HepG2 (cell line): ENCODE data around the gene AUTS2. TPM values are rescaled to one million over a fixed set of nuclear protein-coding genes. Genes with fewer than 3 reads are reported as not detected.

Experiments
- BORCS8-MEF2B ChIP-seq: sonication (generic); formaldehyde crosslinking; IDR thresholded peaks from 2 replicates; pipeline ENCODE4 v1.8.0; 2022; ENCODE audit warnings: mild to moderate bottlenecking, missing genetic modification reagents
- DNMT3B ChIP-seq: conservative IDR thresholded peaks from 2 replicates; pipeline ENCODE4 v1.6.1; 2016; ENCODE audit warnings: missing biosample characterization, control low read depth
- FIP1L1 ChIP-seq: fragments of 200-400 bp; formaldehyde crosslinking; IDR thresholded peaks from 2 replicates; pipeline ENCODE4 v1.6.1; 2018; ENCODE audit warnings: low read depth, mild to moderate bottlenecking, low read length, moderate library complexity, borderline replicate concordance; ENCODE audit not compliant: insufficient read depth
- KAT2B ChIP-seq: fragments of 150-350 bp; IDR thresholded peaks from 2 replicates; pipeline ENCODE4 v1.6.1; 2014; ENCODE audit warnings: low read depth, low read length, borderline replicate concordance
- MAFF ChIP-seq: IDR thresholded peaks from 2 replicates; pipeline ENCODE4 v1.6.1; 2011; ENCODE audit warnings: low read depth, low read length, improper control_type of control experiment
- MZF1 ChIP-seq: sonication (generic); formaldehyde crosslinking; IDR thresholded peaks from 2 replicates; pipeline ENCODE4 v1.8.1; 2023; ENCODE audit warnings: mild to moderate bottlenecking, missing genetic modification reagents, borderline replicate concordance
- NFYB ChIP-seq: sonication (generic); formaldehyde crosslinking; IDR thresholded peaks from 2 replicates; pipeline ENCODE4 v1.4.0; 2020; ENCODE audit warnings: missing genetic modification reagents
- RBM39 ChIP-seq: fragments of 200-400 bp; formaldehyde crosslinking; IDR thresholded peaks from one replicate; pipeline ENCODE4 v1.6.1; 2018; ENCODE audit warnings: antibody characterized with exemption, mild to moderate bottlenecking, low read depth, low read length; ENCODE audit not compliant: poor library complexity, severe bottlenecking
- SRSF9 ChIP-seq: fragments of 200-400 bp; formaldehyde crosslinking; IDR thresholded peaks from 2 replicates; pipeline ENCODE4 v1.6.1; 2018; ENCODE audit warnings: borderline replicate concordance, mild to moderate bottlenecking, low read depth, low read length; ENCODE audit not compliant: insufficient read depth, poor library complexity, severe bottlenecking
- ZBTB44 ChIP-seq: sonication (generic); formaldehyde crosslinking; IDR thresholded peaks from 2 replicates; pipeline ENCODE4 v1.4.0; 2020; ENCODE audit warnings: missing genetic modification reagents
- ZNF12 ChIP-seq: sonication (generic); formaldehyde crosslinking; IDR thresholded peaks from 2 replicates; pipeline ENCODE4 v1.5.0; 2020; ENCODE audit warnings: missing genetic modification reagents
- ZNF274 ChIP-seq: sonication (generic); formaldehyde crosslinking; IDR thresholded peaks from 2 replicates; pipeline ENCODE4 v1.5.1; 2020; ENCODE audit warnings: mild to moderate bottlenecking, missing genetic modification reagents
- ZNF326 ChIP-seq: sonication (generic); formaldehyde crosslinking; IDR thresholded peaks from 2 replicates; pipeline ENCODE4 v1.4.0; 2020; ENCODE audit warnings: missing genetic modification reagents, borderline replicate concordance
- ZNF501 ChIP-seq: sonication (generic); formaldehyde crosslinking; IDR thresholded peaks from 2 replicates; pipeline ENCODE4 v1.5.1; 2020; ENCODE audit warnings: mild to moderate bottlenecking, moderate library complexity, missing genetic modification reagents
- polyA plus RNA-seq, 8 experiments: library from polyadenylated mRNA; depleted of rRNA in 3 of 8; stranded (reverse) in 7 of 8; unstranded in 1 of 8; fragments of >200 nt; fragmentation: Illumina TruSeq in 4 of 8; extraction: Trizol in 4 of 8; gene quantifications; 2 replicates each; pipeline versions ENCODE4 v1.2.1 to v1.2.3, GENCODE V29; 2011 to 2016; ENCODE audit warnings: low read depth in 4 of 8, missing spikeins in 1 of 8, mixed read lengths in 1 of 8; ENCODE audit not compliant: insufficient read depth in 1 of 8
- total RNA-seq, 5 experiments: library from RNA; depleted of rRNA; stranded (reverse); fragments of >200 nt; fragmentation: Illumina TruSeq; extraction: Trizol; gene quantifications; 2 replicates each; pipeline ENCODE4 v1.2.3, GENCODE V29; 2016; ENCODE audit warnings: low read depth in 1 of 5

AUTS2 gene
- total and polyA plus RNA-seq, 2 of the 13 experiments (the other 11 are each of a cell fraction or from before 2014, with no cell fraction given), result 0.38 TPM; not detected in 1

- no peak for TF ChIP-seq FIP1L1
- no peak for TF ChIP-seq KAT2B
- no peak for TF ChIP-seq NFYB
- no peak for TF ChIP-seq SRSF9
- TF ChIP-seq ZNF12 (CRISPR knock-in tag), result no peak
- no peak for TF ChIP-seq ZNF326 (CRISPR knock-in tag)
- TF ChIP-seq DNMT3B (CRISPR knock-in tag), result no peak
- no peak for TF ChIP-seq ZNF501 (CRISPR knock-in tag)
- no peak for TF ChIP-seq BORCS8-MEF2B (CRISPR knock-in tag)
- TF ChIP-seq ZBTB44 (CRISPR knock-in tag), result no peak
- TF ChIP-seq RBM39, result no peak
- no peak for TF ChIP-seq ZNF274 (CRISPR knock-in tag)
- TF ChIP-seq MZF1 (CRISPR knock-in tag), result no peak
- TF ChIP-seq MAFF, result no peak
Observed at GRCh38 chr7:70056363-70056762, 458.1 kb downstream of the AUTS2 start (continued).
